ENCODE results near the gene PAPSS2.

DNA sequence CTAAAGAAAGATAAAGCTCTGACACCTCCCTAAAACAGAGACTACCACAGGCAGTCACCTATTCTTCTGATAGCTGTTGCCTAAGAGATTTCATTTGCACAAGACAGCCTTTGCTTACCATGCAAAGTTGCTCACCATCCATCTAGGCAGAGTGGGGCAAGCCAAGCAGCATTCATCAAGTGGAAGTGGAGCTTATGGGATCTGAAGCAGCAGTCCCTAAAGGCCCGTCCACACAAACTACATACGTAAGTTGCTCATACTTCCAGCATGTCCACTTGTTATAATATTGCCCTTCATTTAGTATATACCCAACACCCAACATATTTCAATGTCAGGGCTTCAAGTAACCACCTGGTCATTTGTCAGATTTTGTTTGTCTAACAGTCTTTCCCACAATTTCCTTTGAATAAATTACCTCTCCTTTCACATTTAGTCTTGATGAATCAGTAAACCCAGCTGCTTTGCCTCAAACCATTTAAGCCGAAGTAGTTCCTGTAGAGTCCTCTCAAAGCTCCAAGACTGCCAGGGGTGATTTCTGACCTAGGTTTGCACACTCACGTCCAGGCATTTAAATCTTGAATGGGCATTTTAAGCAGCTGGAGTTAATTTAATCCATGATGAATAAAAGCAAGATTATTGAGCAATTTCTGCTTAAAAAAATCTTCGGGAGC, 90.5 kb downstream of the PAPSS2 start:
- TF ChIP-seq, protein P1, sequence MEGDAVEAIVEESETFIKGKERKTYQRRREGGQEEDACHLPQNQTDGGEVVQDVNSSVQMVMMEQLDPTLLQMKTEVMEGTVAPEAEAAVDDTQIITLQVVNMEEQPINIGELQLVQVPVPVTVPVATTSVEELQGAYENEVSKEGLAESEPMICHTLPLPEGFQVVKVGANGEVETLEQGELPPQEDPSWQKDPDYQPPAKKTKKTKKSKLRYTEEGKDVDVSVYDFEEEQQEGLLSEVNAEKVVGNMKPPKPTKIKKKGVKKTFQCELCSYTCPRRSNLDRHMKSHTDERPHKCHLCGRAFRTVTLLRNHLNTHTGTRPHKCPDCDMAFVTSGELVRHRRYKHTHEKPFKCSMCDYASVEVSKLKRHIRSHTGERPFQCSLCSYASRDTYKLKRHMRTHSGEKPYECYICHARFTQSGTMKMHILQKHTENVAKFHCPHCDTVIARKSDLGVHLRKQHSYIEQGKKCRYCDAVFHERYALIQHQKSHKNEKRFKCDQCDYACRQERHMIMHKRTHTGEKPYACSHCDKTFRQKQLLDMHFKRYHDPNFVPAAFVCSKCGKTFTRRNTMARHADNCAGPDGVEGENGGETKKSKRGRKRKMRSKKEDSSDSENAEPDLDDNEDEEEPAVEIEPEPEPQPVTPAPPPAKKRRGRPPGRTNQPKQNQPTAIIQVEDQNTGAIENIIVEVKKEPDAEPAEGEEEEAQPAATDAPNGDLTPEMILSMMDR (conservative IDR thresholded peaks at IDR 0.05) = no peak
- no peak for TF ChIP-seq ZFX (IDR thresholded peaks at IDR 0.05)
